Left ventricle myocardium inferior (tissue), 1 donor: ENCODE measurements around the gene DDIT4. TPM values are rescaled to one million over a fixed set of nuclear protein-coding genes. Genes with fewer than 3 reads are reported as not detected.

Experiments used
- DNase-seq: peaks from one replicate; pipeline ENCODE4 v3.0.0-alpha.2; 2020
- H3K27ac ChIP-seq: fragments of 200-600 bp; replicated peaks from 2 replicates; pipeline ENCODE4 v1.8.0; 2021
- H3K27me3 ChIP-seq: fragments of 200-600 bp; 2 replicates; pipeline ENCODE4 v1.8.0; 2021; ENCODE audit warnings: low read depth
- H3K36me3 ChIP-seq: fragments of 200-600 bp; 2 replicates; pipeline ENCODE4 v1.8.0; 2021
- H3K4me1 ChIP-seq: fragments of 200-600 bp; 2 replicates; pipeline ENCODE4 v1.8.0; 2021
- H3K4me3 ChIP-seq: fragments of 200-600 bp; 2 replicates; pipeline ENCODE4 v1.8.0; 2021; ENCODE audit warnings: mild to moderate bottlenecking, moderate library complexity
- H3K9me3 ChIP-seq: fragments of 200-600 bp; replicated peaks from 2 replicates; pipeline ENCODE4 v1.8.0; 2021
- CTCF ChIP-seq: fragments of 200-600 bp; IDR thresholded peaks from 2 replicates; pipeline ENCODE4 v1.8.0; 2021; ENCODE audit warnings: antibody characterized with exemption, mild to moderate bottlenecking, borderline replicate concordance
- intact Hi-C: fragments of 100-400 bp; cut with micrococcal nuclease; formaldehyde crosslinking; loops from one replicate; pipeline ENCODE4 v1.11.0; 2022
- total RNA-seq: library from RNA; stranded (reverse); fragmentation: NEBNext Ultra II Directional; extraction: Animal tissue kit (Norgen Biotek cat#: 25700); gene quantifications from one replicate; pipeline ENCODE4 v1.2.1, GENCODE V29; 2021
- donor health status: DM: no; HTN: yes; CAD: no; lungs with severe emphysema.

DDIT4 gene
- total RNA-seq, 1 donor from 2014 or later = 66.3 TPM

GRCh38 chr10:72251635-72252034 is 22.1 kb upstream of the DDIT4 start:
- DNase-seq = no peak
- Histone ChIP-seq H3K9me3 (no peaks in the 10 kb centered on the region), H3K27me3 (no peaks in the 10 kb centered on the region), H3K36me3 (no peaks in the 10 kb centered on the region), H3K4me1 (peaks cover 99% of the 10 kb centered on the region), H3K27ac (peak overlapping the region; percentile 97), H3K4me3 (no peak overlapping the region)
- intact Hi-C loops = no loop called here
- TF ChIP-seq CTCF = no peak

GRCh38 chr10:72252972-72253371 is 20.8 kb upstream of the DDIT4 start:
- H3K36me3 ChIP-seq = no peaks in the 10 kb centered on the region
- DNase-seq = peak; percentile 4
- peak overlapping the region; percentile 97 for H3K27ac ChIP-seq

GRCh38 chr10:72253578-72253977 is 20.1 kb upstream of the DDIT4 start:
- no peak for DNase-seq
- Histone ChIP-seq H3K4me1 (peaks cover 99% of the 10 kb centered on the region), H3K4me3 (no peak overlapping the region), H3K27me3 (no peaks in the 10 kb centered on the region), H3K36me3 (no peaks in the 10 kb centered on the region), H3K27ac (peak overlapping the region; percentile 97), H3K9me3 (no peaks in the 10 kb centered on the region)
- intact Hi-C loops = no loop called here
- no peak for TF ChIP-seq CTCF

More at GRCh38 chr10:72252972-72253371, 20.8 kb upstream of the DDIT4 start:
- H3K27me3 ChIP-seq = no peaks in the 10 kb centered on the region
- H3K4me1 ChIP-seq = peaks cover 99% of the 10 kb centered on the region
- no peaks in the 10 kb centered on the region for H3K9me3 ChIP-seq
- TF ChIP-seq CTCF = no peak
- no peak overlapping the region for H3K4me3 ChIP-seq
- intact Hi-C loops = no loop called here

- no peaks in the 10 kb centered on the region for H3K36me3 ChIP-seq
- peaks cover 100% of the 10 kb centered on the region for H3K4me1 ChIP-seq
- intact Hi-C loops = no loop called here
- H3K9me3 ChIP-seq = no peaks in the 10 kb centered on the region
- H3K4me3 ChIP-seq = peak overlapping the region; percentile 3
- no peak for TF ChIP-seq CTCF
- no peaks in the 10 kb centered on the region for H3K27me3 ChIP-seq
- peak; percentile 94 for DNase-seq
- H3K27ac ChIP-seq = peak overlapping the region; percentile 97
Observed at GRCh38 chr10:72254813-72255568, 18.7 kb upstream of the DDIT4 start.

GRCh38 chr10:72255977-72256729 is 17.6 kb upstream of the DDIT4 start:
- no peak for DNase-seq
- Histone ChIP-seq H3K9me3 (no peaks in the 10 kb centered on the region), H3K4me1 (peaks cover 100% of the 10 kb centered on the region), H3K4me3 (no peak overlapping the region), H3K36me3 (no peaks in the 10 kb centered on the region), H3K27me3 (no peaks in the 10 kb centered on the region), H3K27ac (peak overlapping the region; percentile 97)
- TF ChIP-seq CTCF = no peak
- intact Hi-C loops = no loop called here
